ENCODE results near the gene ATG3. TPM values are rescaled to one million over a fixed set of nuclear protein-coding genes. Genes with fewer than 3 reads are reported as not detected.

The ATG3 gene
- total RNA-seq = 29.9 and 54.4 TPM in 2 replicates

GRCh38 chr3:112561734-112562529, at the start of gene ATG3, which contains the start of gene SLC35A5:
TSS of gene ATG3 (minus strand) at chr3:112561962. CDS start at chr3:112561528, 434 bp downstream.
TSS of gene SLC35A5 (plus strand) at chr3:112562045. CDS start at chr3:112563404, 1,359 bp downstream.

GRCh38 chr3:112498914-112499711, 62.6 kb downstream of the ATG3 start, which contains the start of gene BTLA:
TSS of gene BTLA (minus strand) at chr3:112499472. CDS start at chr3:112499358, 114 bp downstream.

Other genes starting within 250 kb of the ATG3 start
- 7.0 and 27.0 TPM in 2 replicates for gene CD200, start 228.8 kb downstream of the ATG3 start, total RNA-seq
- not detected in 2 replicates for gene BTLA, start 62.5 kb downstream of the ATG3 start, total RNA-seq
- 14.8 and 25.5 TPM in 2 replicates for gene SLC35A5, start 83 bp upstream of the ATG3 start, total RNA-seq
- gene CCDC80, start 79.2 kb upstream of the ATG3 start, total RNA-seq = 25.9 and 27.0 TPM in 2 replicates